ENCODE measurements around the gene MSANTD1.

MSANTD1 gene

DNA sequence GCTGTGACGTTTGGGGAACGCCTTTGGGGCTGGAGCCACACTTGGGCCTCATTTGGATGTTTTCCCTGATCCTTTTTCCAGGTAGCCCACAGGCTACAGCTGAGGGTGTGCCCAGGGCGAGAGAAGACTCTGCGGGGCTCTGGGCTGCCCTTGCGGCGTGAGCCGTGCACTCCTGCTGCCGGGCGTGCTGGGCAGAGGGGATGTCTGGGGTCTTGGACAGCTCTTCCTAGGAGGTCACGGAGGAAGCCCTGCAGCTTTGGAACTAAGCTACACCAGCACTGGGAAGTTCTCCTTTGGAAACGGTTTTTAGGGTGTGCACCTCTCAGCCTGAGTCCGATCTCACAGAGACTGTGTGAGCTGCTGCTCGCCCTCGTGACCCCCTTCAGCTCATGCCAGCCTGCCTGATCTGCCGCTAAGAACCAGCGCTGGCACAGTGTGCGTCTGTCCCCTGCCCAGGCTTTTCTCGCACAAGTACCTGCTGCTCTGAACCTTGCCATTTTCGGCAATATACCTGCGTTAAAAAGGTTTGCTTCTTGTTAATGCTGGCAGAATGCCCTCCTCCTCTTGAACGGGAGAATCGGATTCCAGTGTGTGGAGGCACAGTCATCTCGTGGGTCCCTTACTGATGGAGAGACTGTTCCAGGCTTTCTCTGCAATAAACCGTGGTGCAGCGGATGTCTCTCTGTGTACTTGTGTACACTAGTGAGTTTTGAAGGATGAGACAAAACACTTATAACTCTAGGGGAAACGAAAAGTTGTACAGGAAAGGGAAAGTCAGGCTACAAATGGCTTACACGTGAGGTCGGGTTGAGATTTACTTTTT, 14.3 kb downstream of the MSANTD1 start:
- DNase-seq (ENCODE audit: low read depth, low spot score), result no peak

DNA sequence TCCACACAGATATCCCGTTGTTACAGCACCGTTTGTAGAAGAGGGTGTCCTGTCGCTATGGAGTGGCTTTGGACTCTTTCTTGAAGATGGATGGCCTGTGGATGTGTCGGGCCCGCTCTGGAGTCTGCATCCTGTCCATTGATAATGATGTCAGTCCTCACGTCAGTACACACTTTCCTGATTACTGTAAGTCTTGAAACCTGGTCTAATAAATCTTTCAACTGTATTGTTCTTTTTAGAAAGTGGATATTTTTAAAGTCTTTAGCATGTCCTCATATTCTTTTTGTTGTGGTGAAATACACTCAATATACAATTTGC, 14.9 kb downstream of the MSANTD1 start:
- no peak for DNase-seq (ENCODE audit: low read depth, low spot score)

DNA sequence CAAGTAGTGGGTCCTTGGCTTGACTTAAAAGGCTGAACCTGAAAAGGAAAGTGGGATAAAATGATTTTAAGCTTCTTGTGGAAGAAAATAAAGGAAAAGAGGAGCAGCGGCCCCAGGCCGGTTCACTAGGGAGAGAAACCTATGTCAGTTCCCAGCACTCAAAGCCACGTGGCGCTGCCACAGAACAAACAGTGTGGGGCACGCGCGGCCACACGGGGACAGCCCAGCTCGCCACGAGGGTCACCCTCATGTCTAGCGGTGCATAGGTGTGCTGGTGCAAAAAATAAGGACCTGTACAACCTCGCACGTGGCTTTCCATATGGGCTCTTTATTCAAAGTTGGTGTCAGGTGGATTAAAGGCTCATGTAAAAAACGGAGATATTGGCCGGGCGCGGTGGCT, 17.1 kb downstream of the MSANTD1 start:
- DNase-seq (ENCODE audit: low read depth, low spot score), result no peak

DNA sequence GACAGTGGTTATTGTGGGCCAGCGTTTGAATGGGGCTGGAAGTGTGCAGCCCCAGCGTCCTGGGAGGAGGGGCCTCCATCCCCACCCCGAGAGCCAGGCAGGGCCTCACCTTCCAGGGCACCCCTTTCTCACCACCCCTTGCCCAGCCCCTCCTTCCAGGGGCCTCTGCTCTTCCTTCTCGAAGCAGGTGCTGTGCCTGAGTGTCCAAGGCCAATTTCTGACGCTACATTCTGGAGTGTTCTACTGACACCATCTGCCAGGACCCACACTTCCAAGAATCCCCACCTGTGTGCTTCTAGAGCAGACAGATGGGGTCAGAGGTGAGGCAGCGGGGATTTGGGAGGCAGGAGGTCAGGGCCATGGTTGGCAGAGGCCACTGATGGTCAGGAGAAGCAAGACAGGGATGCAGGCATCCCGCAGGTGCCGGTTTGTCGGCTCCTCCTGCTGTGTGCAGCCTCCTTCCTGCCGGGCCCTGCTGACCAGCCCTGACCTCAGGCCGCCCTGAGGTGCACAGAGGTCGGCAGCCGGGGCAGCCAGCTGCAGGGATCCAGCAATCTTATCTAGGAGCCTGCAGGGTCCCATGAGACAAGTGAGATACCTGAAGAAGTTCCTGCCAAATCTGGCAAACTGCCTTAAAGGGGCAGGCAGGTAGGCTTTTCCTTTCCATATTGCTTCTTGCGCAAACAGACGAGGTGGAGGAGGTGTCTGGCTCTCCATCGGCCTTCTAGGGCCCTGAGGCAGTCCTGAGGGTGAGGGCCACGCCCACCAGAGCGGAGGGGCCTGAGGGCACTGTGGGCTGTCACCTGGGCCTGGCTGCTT, 18.8 kb downstream of the MSANTD1 start:
- no peak for DNase-seq (ENCODE audit: low read depth, low spot score)

DNA sequence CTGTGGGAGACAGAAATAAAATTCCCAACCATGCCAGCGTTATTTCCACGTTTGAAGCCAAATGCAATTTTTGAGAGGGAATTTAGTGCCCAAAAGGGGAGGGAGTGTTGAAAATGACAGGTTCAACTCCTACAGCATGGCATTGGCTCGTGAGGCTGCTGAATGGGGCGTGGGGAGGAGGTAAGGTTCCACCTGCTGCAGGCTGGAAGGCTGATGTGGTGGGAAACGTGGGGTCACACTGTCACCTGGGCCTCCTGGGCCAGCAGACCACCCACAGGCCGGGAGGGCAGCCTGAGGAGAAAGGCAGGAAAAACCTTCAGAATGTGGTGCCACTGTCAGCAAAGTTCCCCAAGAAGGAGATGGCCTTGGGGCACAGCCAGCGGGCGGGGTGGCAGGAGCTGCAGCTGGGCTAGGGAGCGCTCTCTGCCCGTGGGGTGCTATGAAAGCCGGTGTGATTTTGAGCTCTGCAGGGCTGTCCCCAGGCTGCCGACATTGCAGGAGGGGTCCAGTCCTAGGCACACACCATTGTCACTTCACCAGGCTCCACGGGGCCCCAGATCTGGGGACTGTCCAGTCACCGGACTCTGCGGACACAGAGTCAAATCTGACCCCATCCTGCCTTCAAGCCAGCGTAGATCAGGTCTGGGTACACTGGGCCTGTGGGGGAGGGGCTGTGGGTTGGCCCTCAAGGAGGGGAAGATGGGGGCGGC, 19.6 kb downstream of the MSANTD1 start:
- DNase-seq (ENCODE audit: low read depth, low spot score), result no peak

DNA sequence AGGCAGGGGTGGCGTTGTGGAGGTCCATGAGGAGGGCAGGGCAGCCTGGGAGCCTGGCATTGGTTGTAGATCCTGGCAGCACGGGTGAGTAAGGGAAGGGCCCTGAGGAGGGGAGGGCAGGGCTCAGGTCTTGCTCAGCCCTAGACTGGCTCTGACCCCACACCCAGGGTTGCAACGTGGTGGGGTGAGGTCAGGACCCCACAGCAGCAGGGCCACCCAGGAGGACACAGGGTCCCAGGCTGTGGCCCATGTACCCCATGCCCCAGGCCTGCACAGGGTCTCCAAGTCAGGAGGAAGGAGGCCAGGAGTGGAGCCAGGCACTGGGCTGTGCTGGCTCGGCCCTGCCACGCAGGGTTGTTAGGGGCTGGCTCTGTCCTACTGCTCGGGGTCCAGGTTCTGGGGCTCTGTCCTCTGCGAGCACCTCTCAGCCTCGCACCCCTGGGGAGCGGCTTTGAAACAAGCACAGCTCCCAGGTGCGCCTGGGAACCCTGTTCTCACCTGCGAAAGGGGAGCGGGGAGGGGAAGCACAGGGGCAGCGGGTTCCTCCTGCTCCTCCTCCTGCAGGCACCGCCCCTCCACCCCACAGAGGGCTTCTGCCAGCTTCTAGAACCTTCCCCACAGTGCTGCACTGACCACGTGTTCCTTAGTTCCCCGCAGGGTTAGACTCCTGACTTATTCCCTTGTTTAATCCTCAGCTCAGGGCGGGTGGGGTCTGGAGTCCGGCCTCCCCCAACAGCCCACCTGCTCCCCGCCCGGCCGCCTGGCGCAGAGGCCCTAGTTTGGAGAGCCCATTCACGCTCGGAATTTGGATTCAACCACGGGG, 20.4 kb downstream of the MSANTD1 start:
- DNase-seq (ENCODE audit: low read depth, low spot score), result no peak

DNA sequence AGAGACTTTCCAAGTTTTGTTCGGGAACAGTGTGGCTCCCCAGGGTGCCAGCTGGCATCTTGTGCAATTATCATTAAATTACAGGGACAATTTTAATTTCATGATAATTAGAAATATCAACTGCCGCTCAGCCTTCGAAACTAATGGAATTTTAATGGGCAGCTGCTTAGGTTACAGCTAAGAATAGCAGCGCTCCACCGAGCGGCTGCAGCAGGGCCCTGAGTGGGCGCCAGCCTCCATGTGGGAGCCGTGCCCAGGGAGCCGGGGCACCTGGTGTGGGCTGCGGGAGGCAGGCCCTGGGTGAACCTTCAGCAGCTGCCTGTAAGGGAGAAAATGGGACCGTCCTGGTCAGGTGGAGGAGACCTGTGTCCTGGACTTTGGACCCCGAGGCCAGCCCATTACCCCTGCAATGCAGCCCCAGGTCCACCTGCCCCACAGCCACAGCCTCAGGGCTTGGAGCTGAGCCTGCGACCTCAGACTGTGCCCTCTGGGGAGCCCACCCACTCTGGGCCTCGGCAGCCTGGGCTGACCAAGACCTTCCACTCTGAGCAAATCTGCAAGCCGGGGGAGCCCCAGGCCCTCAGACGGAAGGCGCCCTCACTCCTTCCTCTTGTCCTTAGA, 21.1 kb downstream of the MSANTD1 start:
- peak; percentile 60 for DNase-seq (ENCODE audit: low read depth, low spot score)

DNA sequence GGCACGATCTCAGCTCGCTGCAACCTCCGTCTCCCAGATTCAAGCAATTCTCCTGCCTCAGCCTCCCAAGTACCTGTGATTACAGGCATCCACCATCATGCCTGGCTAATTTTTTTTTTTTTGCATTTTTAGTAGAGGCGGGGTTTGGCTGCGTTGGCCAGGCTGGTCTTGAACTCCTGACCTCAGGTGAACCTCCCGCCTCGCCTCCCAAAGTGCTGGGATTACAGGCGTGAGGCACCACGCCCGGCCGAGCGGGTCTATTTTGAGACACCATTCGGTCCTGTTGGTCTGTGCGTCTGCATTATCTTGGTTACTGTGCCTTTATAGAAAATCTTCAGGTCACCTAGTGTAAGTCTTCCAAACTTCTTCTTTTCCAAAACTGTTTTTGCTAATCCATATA, 22.2 kb downstream of the MSANTD1 start:
- no peak for DNase-seq (ENCODE audit: low read depth, low spot score)

DNA sequence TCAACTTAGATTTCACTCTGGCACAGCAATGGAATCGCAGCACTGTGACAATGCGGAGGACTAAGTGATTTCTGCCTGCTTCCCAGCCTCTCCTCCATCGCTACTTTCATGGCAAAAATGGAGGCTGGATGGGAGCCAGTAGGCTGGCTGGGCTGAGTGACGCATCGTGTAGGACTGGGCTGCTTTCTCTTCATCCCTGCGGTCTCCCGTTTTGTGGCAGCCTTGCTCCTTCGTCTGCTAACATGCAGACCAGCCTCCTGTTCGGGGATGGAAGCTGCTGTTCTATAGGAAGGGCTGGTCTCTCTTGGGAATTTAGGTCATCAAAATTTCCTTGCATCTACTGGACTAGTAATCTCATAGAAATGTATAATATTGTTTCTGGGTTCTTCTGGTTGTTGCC, 28.0 kb downstream of the MSANTD1 start:
- DNase-seq (ENCODE audit: low read depth, low spot score), result peak; percentile 90

DNA sequence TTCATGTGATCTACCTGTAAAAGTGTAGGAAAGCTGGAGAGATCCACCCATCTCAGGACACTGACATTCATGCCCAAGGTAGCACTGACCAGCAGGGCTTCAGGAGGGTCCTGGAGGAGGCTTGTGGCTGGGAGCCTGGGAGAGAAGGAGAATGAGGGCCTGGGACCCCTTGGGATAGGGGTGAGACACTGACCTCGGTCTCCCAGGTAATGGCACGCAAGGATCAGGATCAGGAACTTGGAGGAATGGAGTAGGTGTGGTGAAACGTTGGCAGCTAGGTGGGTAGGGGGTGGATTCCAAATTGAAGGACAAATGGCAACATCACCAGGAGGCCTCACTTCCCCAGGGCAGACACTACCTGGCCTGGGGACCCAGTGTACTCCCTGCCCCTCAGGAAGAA, 31.5 kb downstream of the MSANTD1 start:
- no peak for DNase-seq (ENCODE audit: low read depth, low spot score)

DNA sequence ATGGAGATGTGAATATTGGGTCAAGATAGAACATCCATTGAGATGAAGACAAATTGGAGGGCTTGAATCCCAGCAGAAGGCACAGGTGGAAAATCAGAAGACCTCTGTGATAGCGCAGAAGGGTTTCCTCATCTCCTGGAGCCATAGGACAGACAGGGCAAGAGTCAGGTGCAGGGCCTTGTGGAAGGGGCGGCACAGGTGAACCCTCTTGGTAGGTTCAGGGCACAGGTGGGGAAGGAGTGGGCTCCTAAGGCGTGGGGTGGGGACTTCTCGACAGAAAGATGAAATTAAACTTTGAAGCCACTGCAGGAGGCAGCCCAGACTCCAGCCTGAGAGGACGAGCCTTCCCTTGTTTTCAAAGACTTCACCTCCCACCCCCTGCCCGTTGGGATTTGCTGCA, 34.5 kb downstream of the MSANTD1 start:
- no peak for DNase-seq (ENCODE audit: low read depth, low spot score)

DNA sequence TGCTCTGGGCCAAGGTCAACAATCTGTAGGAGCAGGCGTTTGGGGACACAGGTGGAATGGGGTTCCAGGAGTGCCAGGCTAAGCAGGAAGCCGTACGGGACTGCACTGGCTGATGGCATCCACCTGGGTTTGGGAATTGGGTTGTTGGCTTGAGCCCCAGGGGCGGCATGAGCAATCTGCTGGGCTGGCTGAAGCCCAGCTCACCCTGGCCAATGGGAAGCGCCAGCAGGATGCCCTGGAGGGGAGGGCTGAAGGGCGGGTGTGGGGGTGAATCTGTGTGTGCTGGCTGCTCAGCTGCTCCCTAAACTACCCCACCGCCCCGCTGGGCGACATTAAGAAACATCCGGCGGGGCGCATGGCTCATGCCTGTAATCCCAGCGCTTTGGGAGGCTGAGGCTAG, 35.0 kb downstream of the MSANTD1 start:
- no peak for DNase-seq (ENCODE audit: low read depth, low spot score)

DNA sequence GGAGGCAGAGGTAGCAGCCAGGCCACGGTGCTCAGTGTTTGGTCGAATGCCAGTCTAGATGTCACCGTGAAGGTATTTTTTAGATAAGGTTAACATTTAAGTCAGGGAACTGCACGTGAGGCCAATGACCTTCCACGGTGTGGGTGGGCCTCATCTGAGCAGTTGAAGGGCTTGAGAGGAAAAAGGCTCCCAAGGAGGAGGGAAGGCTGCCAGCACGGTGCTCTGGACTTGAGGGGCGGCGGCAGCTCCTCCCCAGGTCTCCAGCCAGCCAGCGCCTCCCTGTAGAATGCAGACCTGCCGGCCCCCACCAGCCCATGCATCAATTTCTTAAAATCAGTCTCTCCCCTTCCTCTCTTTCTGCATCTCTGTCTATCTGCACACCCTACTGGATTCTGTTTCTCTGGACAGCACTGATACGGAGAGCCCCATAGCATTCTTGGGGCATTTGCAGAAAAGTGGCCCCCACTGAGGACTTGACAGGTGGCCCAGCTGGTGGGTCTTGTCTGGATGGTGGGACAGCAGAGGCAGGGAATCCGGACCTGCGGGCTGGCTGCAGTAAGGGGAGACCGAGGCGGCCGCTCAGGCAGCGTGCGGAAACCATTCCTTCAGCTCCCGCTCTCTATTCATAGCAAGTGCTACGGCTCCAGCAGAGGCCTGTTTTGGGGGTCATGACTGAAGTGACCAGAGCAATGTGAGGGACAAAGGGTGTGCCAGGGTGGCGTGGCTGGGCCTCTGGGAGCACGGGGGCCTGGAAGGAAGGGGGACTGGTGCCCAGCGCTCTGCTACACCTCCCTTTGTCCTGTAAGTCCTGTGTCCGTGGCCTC, 36.0 kb downstream of the MSANTD1 start:
- no peak for DNase-seq (ENCODE audit: low read depth, low spot score)

DNA sequence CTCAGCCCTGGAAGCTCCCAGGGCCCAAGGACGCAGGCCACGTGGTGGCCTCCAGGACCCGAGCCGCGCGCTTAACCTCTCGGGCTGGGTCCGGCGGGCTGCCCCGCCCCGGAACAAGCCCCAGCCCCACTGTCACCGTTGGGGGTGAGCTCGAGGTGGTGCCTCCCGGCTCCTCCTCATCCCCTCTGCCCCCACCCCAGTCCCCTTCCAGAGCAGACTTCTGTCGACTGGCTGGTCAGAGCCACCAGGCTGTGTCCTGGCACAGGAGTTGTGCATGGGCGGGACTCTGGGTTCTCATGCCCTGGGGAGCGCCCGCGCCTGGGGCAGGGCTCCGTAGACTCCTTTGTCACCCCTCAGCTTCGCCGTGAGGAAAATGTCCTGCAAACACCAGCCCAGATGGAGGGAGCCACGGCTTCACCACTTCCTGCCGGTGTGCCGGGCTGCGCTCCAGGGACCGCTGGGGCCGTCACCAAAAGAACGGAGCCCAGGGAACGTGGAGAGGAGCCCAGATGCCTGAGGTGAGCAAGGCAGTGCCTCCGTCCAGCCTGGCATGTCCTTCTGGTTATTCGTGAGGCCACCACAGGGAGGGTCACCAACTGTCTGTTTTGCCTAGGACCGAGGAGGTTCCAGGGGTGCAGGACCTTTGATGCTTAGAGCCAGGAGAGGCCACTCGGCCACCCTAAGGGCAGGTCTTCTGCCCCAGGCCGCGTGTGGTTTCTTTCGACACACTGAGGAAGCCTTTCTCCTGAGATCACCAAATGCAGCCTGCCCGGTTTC, 36.8 kb downstream of the MSANTD1 start:
- peak; percentile 81 for DNase-seq (ENCODE audit: low read depth, low spot score)

DNA sequence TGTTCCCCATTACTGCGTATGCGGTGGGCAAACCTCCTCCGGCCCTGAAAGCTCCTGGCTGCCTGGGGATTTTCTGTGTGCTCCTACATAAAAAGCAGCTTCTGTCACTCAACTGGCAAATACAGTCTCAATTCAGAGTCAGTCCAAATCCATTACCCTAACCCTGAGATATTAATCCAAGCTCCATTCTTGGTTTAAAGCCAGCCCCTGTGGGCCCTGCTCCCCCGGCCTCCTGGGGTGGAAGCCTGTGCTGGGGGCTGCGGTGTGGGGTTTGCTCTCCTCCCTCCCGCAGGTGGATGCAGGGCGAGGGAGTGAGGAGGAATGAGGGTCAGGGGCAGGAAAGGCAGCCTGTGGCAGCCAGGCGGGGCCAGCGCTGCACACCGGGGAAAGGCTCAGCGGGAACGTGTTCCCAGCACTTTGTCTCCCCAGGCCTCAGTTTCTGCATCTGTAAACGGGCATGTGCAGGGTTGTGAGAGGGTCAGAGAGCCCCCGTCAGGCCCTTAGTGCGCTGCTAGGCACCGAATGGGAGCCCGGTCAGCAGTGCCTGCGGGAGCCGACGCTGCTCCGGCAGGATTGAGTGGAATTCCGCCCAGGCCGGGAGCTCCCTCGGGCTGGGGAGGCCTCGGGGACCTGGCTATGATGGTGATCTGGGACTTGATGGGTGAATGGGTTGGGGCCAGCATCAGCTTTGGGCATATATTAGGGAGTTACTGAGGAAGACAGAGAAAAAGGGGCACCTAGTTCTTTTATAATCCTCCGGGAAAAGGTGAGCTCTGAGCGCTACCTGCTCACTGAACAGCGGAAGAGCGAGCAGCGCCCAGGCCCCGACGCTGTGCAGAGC, 37.6 kb downstream of the MSANTD1 start:
- no peak for DNase-seq (ENCODE audit: low read depth, low spot score)

DNA sequence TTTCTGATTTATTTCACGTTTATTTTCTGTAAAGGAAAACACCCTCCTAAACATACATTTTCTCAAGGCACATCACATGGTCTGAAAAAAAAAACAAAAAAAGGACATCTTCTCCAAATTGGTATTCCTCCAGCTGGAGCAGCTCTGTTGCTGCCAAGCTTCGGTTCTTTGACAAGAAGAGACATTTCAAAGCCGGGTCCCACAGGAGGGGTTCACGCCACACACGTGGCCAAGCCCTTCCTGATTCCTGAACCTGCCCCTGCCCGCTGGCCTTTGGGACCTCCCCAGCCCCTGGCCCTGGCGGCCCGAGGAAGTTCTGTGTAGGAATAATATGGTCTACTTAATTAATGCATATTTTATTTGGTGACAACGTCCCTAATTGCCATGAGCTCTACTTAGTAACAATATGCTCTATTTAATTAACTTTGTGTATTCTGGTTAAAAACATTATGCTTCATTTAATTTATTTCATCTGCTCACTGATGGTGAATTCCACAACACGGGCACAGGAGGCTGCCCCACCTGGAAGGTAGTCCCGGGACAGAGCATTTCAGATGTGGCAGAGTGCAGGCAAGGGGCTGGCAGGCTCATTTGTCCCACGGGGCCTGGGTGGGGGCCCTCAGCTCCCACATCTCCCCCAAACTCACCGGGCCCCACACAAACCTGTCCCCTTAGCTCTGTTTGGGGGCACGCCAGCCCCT, 38.5 kb downstream of the MSANTD1 start:
- DNase-seq (ENCODE audit: low read depth, low spot score), result no peak

DNA sequence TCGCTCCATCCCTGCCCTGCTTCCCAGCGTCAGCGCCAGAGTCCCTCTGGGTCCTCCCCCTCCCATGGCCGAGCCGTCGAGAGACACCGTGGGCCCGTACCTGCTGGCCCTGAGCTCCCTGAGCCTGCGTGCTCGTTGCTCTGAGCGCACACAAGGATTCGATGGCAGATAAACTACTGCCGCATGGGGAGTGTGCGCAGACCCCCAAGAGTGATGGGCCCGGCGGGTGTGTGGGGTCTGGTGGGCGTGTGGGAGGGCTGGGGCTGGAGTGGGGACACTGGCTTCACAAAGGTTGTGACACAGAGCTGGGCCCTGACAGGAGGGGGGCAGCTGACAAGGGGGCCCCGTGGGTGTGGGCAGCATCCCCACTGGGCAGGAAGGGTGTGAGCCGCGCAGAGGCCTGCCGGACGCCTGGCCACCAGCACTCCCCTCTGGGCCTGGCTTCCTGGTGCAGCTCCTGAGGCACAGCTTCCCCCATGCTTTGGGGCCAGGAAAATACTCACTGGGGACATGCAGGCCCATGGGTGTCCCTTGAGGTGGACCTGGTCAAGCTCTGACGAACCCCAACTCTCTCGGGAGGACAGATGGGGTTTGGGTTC, 39.1 kb downstream of the MSANTD1 start:
- DNase-seq (ENCODE audit: low read depth, low spot score), result no peak
